ENCODE data around the gene RAB40C.

The RAB40C gene

GRCh38 chr16:633336-634050 lies 43.6 kb downstream of the RAB40C start:
- no peak for DNase-seq

- no peak for DNase-seq
Measured at GRCh38 chr16:634051-634670, 44.3 kb downstream of the RAB40C start.

DNA sequence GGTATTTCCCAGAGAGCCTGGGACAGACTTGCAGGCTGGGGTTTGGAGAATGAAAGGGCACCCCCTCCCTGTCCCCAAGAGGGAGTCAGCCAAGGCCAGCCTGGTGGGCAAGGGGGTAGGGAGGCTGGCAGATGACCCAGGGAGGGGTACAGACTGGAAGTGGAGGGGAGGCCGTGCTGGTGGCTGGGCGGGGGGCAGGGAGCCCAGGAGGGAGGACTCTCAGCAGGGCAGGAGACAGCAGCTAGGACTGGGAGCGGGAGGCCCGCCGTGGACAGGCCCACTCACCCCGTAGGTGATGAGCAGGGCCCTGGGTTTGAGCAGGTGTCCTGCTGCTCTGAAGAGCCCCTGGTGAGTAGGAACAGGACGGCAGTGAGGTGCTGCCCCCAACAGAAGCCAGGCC lies 45.1 kb downstream of the RAB40C start:
- no peak for DNase-seq

DNA sequence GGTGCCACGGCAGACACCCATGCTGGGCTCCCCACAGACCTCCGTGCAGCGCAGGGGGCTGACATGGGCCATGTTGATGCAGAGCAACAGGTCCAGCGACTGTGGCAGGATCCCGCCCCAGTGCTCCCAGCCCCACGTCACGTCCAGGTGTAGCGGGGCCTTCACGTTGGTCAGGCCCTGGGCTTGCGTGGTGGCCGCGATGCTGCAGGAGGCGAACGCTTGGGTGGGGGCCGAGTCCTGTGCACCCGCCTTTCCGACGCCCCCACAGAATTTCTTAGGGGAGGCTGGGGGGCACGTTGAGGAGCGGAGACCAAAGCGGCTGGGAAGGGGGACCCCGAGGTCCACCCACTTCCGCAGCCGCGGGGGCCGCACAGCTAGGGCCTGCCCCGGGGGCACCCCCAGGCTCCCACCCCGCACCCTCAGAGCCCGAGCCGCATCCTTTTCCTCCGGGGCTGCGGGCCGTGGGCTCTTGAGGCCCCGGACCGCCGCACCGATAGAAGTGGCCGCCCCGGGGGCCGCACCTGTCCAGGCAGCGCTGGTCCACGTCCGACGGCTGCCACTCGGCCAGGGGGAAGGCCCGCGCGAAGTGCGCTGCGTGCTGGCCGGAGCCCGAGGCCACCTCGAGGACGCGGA lies 45.8 kb downstream of the RAB40C start:
- no peak for DNase-seq

DNA sequence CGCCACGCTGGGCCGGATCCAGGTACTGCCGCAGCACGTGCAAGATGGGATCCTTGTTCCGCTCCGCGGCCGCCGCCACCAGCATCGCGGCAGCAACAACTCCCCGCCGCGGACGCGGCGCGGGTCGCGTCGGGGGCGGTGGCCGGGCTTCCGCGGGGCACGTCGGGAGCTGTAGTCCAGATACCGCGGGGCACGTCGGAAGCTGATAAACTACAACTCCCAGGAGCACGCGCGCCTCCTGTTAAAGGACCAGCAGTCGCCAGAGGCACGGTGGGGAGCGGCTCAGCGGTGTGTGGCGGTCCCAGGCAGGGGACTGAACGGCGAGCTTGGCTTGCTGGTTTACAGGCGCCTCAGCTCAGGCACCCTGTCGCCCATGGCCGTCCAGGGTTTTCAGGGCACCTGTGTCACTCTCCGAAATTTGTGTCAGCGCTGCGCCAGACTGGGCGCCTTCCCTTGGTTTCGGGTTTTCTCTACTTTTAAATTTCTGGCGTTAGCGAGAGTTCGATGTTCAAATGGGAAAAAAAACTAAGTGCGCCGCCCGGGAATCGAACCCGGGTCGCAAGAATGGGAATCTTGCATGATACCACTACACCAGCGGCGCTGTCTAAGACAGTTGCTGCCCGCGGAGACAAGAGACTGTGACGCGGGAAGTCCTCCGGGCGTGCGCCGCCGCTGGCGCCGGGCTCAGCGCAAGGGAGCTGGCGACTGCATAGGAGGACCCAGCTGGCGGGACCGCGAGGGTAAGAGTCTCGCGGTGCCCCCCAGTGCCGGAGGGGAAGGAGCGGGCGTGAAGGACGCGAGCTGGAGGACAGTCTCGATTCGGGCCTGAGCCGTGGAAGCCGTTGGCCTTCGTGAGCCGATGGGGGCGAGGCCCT lies 46.6 kb downstream of the RAB40C start, which contains the start of gene METTL26:
Gene METTL26, minus strand, starts transcription at position 100 of the 875 bp plus-strand sequence. Its CDS starts 15 bp downstream, at position 85.
- DNase-seq = peak; percentile 93

GRCh38 chr16:637081-638018 lies 47.5 kb downstream of the RAB40C start:
- DNase-seq = peak; percentile 88

GRCh38 chr16:638034-638543 lies 48.2 kb downstream of the RAB40C start:
- DNase-seq = no peak

DNA sequence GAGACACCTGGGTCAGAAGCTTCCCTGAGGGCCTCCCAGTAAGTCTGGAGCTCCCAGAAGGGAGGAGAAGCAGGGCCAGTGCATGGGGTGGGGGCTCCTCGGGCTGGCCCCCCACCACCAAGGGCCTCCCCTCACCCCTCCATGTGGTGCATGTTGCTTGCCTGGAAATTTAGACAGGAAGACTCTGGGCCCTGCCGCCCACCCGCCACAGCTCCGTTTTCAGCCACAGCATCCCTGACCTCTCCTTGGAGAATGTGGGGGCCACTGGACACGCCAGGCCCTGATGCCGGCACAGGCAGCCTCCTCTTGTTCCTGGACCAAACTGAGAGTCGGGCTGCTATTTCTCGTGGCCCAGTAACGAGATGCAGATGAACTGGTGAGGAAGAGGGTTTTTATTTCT lies 49.0 kb downstream of the RAB40C start:
- DNase-seq = no peak

GRCh38 chr16:640614-641013 lies 50.7 kb downstream of the RAB40C start:
- no peak for DNase-seq

DNA sequence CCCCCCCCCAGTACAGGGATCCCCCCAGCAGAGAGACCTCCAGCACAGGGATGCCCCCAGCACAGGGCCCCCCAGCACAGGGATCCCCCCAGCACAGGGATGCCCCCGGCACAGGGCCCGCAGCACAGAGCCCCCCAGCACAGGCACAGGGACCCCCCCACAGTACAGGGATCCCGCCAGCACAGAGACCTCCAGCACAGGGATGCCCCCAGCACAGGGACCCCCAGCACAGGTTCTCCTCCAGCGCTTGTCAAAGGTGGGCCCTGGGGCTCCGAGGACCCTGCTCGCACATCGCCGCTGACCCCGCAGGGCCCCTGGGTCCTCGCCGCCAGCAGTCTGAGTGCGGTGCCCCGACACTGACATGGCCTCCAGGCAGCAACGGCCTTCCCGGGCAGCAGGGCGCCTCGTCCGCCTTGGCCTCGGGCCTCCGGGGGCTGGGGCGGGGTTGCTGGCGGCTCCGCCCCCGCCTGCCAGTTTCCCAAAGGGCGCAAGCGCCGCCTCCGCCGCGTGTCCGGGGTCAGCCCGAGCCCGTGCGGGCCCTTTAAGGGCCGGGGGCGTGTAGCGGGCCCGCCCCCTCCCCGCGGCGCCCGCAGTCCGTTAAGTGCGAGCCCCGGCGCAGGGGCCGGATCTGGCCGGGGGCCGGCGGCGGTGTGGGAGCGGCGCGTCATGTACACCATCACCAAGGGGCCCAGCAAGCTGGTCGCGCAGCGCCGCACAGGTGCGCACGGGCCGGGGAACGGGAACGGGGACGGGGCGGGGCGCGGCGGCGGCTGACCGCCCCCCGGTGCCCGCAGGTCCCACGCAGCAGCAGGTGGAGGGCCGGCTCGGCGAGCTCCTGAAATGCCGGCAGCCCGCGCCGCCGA lies 51.7 kb downstream of the RAB40C start, which contains the start of gene MCRIP2:
Gene MCRIP2, plus strand, starts transcription at position 503 of the 863 bp plus-strand sequence. Its CDS starts 164 bp downstream, at position 667.
- DNase-seq = peak; percentile 72

DNA sequence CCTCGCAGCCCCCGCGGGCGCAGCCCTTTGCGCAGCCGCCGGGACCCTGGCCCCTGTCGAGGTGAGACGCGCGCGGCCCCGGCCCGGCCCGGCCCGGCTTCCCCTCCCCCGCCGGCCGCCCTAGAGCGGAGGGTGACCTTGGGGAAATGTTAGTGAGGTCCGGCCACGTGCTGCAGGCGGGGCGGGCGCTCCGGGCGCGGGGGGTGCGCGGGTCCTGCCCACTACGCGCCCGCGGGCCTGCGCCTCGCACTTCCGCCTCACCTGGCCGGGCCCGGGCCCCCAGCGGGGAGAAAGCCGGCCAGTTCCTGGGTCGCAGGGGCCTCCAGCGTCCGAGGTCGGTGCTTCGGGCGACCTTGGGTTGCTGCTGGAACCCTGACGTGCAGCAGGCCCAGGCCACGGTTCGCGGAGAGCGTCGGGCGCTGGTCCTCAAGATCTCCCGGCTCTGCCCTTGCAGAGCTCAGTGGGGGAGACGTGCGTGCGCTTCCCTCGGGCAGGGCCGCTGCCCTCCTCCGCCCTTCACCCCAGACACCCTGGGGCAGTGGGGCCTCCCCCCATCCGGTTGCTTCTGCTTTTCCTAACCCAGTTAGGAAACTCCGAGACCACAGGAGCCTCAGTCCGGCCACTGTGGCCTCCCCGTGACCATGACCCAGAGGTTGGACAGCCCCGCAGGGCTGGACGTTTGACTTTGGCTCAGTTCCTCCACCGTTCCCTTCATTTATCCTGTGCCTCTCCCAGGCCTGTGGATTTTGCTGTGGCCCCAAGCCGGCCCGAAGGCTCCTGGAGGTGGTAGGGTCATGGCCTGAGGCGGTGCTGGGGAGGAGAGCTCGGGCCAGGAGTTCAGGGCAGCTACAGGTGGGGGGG lies 52.6 kb downstream of the RAB40C start:
- peak; percentile 25 for DNase-seq

- no peak for DNase-seq
Measured at GRCh38 chr16:643050-643368, 53.1 kb downstream of the RAB40C start.

- no peak for DNase-seq
Measured at GRCh38 chr16:644556-644955, 54.7 kb downstream of the RAB40C start.

DNA sequence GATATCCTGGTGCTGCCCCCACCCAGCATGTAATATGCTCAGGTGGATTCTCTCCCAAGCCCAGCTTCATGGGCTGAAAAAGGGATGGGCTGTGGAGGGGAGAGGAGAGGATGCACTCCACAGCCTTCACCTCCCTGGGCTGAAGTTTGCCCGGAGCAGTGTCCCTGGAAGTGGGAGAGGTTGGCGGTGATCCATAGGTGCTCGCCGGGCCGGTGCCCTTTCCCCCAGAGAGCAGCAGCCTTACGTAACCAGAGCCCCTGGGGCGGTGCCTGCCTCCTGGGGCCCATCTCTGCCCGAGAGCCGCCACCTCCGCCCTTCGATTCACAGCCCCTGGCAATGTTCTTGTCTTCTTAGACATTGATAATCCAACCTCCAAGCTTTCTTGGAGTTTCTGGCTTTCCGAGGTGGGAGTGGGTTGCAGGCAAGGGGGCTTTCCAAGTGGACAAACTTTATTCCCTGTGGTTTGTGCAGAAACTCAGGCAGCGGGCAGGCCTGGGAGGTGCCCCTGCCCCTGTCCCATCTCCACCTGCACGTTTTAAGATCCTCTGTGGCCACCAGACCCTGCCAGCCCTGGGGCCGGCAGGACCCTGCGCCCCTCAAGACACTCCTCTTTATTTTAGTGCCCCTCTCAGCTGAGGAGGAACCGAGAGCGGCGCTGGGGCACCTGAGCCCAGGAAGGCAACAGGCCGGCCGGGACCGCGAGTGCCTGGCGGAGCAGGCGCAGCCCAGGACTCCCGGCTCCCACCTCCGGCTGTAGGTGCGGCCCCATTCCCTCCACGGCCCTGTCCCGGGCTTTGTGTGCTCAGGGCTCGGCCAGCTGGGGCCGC lies 56.2 kb downstream of the RAB40C start:
- no peak for DNase-seq

GRCh38 chr16:646679-647172 lies 56.9 kb downstream of the RAB40C start:
- no peak for DNase-seq

DNA sequence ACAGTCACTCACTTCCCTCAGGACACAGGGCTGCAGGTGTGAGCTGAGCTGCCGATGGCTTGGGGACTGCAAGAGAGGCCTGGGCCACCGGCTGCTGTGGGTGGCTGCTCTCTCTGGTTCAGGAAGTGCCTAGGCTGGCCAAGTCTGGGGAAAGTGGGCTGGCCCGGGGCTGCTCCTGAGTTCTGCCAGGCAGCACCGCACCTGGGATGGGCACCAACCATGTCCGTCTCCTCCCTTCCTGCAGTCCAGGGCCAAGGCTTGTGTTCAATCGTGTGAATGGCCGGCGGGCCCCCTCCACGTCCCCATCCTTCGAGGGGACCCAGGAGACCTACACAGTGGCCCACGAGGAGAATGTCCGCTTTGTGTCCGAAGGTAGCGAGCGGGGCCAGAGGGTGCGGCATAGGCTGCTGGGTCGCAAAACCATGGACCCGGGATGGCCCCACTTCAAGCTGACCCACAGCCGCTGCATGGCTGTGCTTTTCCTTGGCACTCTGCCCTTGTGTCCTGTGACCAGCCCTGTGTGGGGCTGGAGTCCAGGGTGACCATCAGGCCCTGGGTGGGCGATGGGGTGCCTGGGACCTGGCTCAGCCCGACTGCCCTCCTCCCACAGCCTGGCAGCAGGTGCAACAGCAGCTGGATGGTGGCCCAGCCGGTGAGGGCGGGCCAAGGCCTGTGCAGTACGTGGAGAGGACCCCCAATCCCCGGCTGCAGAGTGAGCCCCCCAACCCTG lies 57.5 kb downstream of the RAB40C start:
- DNase-seq = no peak

DNA sequence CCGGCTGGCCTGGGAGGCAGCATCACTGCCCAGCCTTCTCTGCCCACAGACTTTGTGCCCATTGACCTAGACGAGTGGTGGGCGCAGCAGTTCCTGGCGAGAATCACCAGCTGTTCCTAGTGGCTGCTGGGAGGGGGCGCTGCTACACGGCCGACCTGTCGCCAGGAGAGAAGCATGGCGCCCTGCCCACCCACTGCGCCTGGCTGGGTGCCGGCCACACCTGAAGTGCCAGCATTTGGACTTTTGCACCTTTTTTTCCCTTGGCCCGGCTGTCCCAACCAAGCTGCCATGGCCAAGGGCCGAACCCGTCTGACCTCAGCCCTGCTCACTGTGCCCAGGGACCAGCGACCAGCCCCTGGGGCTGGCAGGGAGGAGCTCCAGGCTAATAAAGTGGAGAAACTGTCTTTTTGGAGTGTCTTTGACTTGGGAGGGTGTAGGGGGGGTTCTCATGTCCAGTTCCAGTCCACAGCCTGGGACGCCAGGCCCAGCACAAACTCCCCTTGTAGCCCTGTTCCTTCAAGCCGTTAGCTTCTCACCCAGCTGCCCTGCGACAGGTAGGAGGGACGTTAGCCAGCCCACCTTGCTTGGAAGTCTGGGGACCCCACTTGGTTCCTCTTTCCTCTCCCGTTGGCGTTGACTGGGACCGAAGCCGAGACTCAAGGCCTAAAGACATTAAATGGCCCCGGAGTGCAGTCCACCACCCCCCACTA lies 58.4 kb downstream of the RAB40C start:
- peak; percentile 48 for DNase-seq
